ENCODE measurements around the gene RNF223.
"Not testable (repeated sequence)": the region's sequence is repeated elsewhere in the genome, so short reads cannot be mapped to it uniquely, and the experiment has no call there.

Gene RNF223

GRCh38 chr1:1109743-1110142 is 35.6 kb upstream of the RNF223 start:
- no peak for DNase-seq (ENCODE audit: low read depth in 2 of 2)

- DNase-seq (ENCODE audit: low read depth in 2 of 2), result no peak
These were observed 32.6 kb upstream of the RNF223 start for GRCh38 chr1:1106510-1107221.

GRCh38 chr1:1104152-1104551 is 30.0 kb upstream of the RNF223 start:
- not testable (repeated sequence) for DNase-seq (ENCODE audit: low read depth in 2 of 2)

- DNase-seq (ENCODE audit: low read depth in 2 of 2), result no peak
These were observed 27.4 kb upstream of the RNF223 start for GRCh38 chr1:1101503-1101902.

- DNase-seq (ENCODE audit: low read depth in 2 of 2), result no peak
These were observed 26.2 kb upstream of the RNF223 start for GRCh38 chr1:1100296-1100695.

GRCh38 chr1:1099506-1100183 is 25.5 kb upstream of the RNF223 start:
- DNase-seq (ENCODE audit: low read depth in 2 of 2), result no peak

- no peak for DNase-seq (ENCODE audit: low read depth in 2 of 2)
These were observed 24.7 kb upstream of the RNF223 start for GRCh38 chr1:1098681-1099421.

GRCh38 chr1:1096136-1096535 is 22.0 kb upstream of the RNF223 start:
- DNase-seq (ENCODE audit: low read depth in 2 of 2), result not testable (repeated sequence)

- DNase-seq (ENCODE audit: low read depth in 2 of 2), result no peak
These were observed 20.9 kb upstream of the RNF223 start for GRCh38 chr1:1094981-1095380.

- DNase-seq (ENCODE audit: low read depth in 2 of 2), result no peak
These were observed 19.5 kb upstream of the RNF223 start for GRCh38 chr1:1093610-1093943.

- no peak for DNase-seq (ENCODE audit: low read depth in 2 of 2)
These were observed 18.9 kb upstream of the RNF223 start for GRCh38 chr1:1092894-1093609.

GRCh38 chr1:1092149-1092855 is 18.2 kb upstream of the RNF223 start:
- DNase-seq (ENCODE audit: low read depth in 2 of 2), result no peak

- no peak for DNase-seq (ENCODE audit: low read depth in 2 of 2)
These were observed 17.4 kb upstream of the RNF223 start for GRCh38 chr1:1091344-1092148.

- DNase-seq (ENCODE audit: low read depth in 2 of 2), result no peak
These were observed 16.6 kb upstream of the RNF223 start for GRCh38 chr1:1090424-1091343.

GRCh38 chr1:1089731-1090423 is 15.8 kb upstream of the RNF223 start:
- DNase-seq (ENCODE audit: low read depth in 2 of 2), result no peak

GRCh38 chr1:1088801-1089680 is 14.9 kb upstream of the RNF223 start:
- no peak for DNase-seq (ENCODE audit: low read depth in 2 of 2)

- no peak for DNase-seq (ENCODE audit: low read depth in 2 of 2)
These were observed 14.1 kb upstream of the RNF223 start for GRCh38 chr1:1088029-1088800.

Data from fibroblast of skin of left biceps (primary cell).